Muscle layer of colon (tissue), 2 donors: ENCODE results near the gene PHKB.
"Not testable (repeated sequence)": the region's sequence is repeated elsewhere in the genome, so short reads cannot be mapped to it uniquely, and the experiment has no call there.

Experiments used
- H3K27ac ChIP-seq: one replicate; pipeline ENCODE4 v1.7.0; 2013; ENCODE audit warnings: low read depth, mild to moderate bottlenecking, low read length, moderate library complexity
- H3K27me3 ChIP-seq, 2 donors: one replicate each; pipeline ENCODE4 v1.7.0; 2013; ENCODE audit warnings: low read length in 2 of 2, mild to moderate bottlenecking in 2 of 2; ENCODE audit not compliant: insufficient read depth in 2 of 2, control insufficient read depth in 1 of 2
- H3K36me3 ChIP-seq: one replicate; pipeline ENCODE4 v1.7.0; 2013; ENCODE audit warnings: mild to moderate bottlenecking, low read length; ENCODE audit not compliant: insufficient read depth
- H3K4me1 ChIP-seq: one replicate; pipeline ENCODE4 v1.7.0; 2013; ENCODE audit warnings: mild to moderate bottlenecking, low read length; ENCODE audit not compliant: insufficient read depth
- H3K4me3 ChIP-seq, 2 donors: one replicate each; pipeline ENCODE4 v1.7.0; 2013; ENCODE audit warnings: low read length in 2 of 2, low read depth in 1 of 2, mild to moderate bottlenecking in 1 of 2, moderate library complexity in 1 of 2
- H3K9ac ChIP-seq: one replicate; pipeline ENCODE4 v1.7.0; 2013; ENCODE audit warnings: low read length
- H3K9me3 ChIP-seq: one replicate; pipeline ENCODE4 v1.7.0; 2013; ENCODE audit warnings: mild to moderate bottlenecking, low read length
- donor health status: abdominal sarcoma.
- donor health status: Adenocarcinoma of cecum.

Gene PHKB

DNA sequence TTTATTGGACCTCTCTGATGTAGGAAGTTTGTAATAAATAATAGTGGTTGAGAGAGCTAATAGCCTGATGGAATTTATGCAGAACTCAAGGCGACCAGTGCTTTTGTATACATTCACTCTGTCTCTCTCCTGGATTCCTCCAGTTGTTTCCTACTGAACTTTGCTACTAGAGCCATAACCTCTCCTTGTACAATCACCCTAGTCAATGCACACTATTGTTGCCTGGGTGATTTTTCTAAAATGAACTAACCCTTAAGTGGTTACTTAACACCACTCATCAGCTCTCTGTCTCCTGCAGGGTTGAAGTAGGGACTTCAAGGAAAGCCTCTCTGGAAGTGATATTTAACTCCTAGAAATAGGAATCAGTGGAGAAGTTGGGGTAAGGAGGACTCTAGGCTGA, 9.7 kb downstream of the PHKB start:
- Histone ChIP-seq H3K4me1 (peaks cover 2% of the 10 kb centered on the region), H3K4me3 (no peak overlapping the region), H3K9ac (no peak overlapping the region), H3K36me3 (no peaks in the 10 kb centered on the region), H3K9me3 (no peaks in the 10 kb centered on the region), H3K27ac (no peak overlapping the region), H3K27me3 (no peaks in the 10 kb centered on the region)

DNA sequence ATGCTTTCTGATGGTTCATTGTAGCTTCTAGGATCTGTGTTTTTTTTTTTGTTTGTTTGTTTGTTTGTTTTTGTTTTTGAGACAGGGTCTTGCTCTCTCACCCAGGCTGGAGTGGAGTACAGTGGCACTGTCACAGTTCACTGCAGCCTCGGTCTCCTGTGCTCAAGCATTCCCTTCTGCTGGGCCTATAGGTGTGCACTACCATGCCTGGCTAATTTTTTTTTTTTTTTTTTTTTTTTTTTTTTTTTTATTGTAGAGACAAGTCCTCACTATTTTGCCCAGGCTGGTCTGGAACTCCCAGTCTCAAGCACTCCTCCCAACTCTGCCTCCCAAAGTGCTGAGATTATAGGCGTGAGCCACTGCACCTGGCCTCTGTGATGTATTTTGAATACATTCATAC, 11.9 kb downstream of the PHKB start:
- not testable (repeated sequence) for H3K4me1 ChIP-seq, H3K4me3 ChIP-seq, H3K27ac ChIP-seq, H3K9me3 ChIP-seq, H3K36me3 ChIP-seq, H3K9ac ChIP-seq, H3K27me3 ChIP-seq

DNA sequence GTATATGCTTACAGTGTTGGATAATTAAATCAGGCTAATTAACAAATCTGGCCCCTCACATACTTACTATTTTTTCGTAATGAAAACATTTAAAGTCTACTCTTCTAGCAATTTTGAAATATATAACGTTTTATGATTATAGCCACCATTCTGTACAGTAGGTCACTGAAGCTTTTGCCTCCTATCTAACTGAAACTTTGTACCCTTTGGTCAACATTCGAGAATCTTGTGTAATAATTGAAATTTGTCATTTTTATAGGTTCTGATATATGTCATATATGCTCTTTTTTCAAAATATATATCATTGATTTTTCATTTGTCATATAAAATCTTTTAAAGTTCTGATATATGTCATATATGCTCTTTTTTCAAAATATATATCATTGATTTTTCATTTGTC, 12.7 kb downstream of the PHKB start:
- Histone ChIP-seq H3K9ac (no peak overlapping the region), H3K4me1 (no peaks in the 10 kb centered on the region), H3K27me3 (no peaks in the 10 kb centered on the region), H3K4me3 (no peak overlapping the region), H3K27ac (no peak overlapping the region), H3K36me3 (no peaks in the 10 kb centered on the region), H3K9me3 (no peaks in the 10 kb centered on the region)

DNA sequence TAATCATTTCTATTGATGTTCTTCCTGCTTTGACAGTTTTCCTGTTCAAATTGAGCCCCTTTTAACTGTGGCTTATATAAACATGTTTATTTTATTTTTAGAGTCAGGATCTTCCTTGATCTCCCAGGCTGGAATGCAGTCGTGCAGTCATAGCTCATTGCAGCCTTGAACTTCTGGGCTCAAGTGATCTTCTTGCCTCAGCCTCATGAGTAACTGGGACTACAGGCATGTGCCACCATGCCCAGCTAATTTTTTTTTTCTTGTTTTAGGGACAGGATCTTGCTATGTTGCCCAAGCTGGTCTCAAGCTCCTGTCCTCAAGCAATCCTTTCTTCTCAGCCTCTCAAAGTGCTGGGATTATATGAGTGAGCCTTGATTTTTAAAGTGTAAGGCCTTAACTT, 14.7 kb downstream of the PHKB start:
- Histone ChIP-seq H3K27ac (no peak overlapping the region), H3K27me3 (no peaks in the 10 kb centered on the region), H3K4me1 (no peaks in the 10 kb centered on the region), H3K9me3 (no peaks in the 10 kb centered on the region), H3K4me3 (no peak overlapping the region), H3K36me3 (no peaks in the 10 kb centered on the region), H3K9ac (no peak overlapping the region)

DNA sequence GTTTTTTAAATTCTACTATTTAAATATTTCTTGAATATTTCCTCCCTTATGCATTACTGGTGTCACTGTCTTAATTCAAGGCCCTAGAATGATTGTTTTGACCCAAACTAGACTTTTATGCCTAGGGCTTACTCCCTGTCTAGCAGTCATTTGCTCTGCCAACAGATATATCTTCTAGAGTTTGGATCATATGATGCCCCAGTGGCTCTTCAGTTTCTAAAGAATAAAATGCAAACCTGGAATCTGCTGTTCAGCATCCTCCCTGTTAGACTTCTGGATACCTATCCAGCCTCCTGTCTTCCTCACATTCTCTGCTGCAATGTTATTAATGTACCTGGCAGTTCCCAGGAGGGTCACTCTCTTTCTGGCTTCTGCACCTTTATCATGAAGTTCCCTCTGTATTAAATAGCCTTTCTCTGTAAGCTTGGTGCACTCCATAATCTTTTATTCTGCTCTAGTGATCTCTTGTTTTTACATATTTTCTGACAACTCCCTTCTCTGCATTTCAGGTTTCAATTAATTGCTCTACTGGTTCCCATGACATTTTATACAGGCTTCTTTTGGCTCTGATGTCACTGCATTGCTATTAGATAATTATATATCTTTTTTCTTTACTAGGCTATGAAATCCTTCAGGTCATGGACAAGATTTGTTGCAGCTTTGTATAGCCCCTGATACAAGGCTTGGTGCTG, 15.7 kb downstream of the PHKB start:
- Histone ChIP-seq H3K27ac (no peak overlapping the region), H3K4me1 (no peaks in the 10 kb centered on the region), H3K27me3 (no peaks in the 10 kb centered on the region)

DNA sequence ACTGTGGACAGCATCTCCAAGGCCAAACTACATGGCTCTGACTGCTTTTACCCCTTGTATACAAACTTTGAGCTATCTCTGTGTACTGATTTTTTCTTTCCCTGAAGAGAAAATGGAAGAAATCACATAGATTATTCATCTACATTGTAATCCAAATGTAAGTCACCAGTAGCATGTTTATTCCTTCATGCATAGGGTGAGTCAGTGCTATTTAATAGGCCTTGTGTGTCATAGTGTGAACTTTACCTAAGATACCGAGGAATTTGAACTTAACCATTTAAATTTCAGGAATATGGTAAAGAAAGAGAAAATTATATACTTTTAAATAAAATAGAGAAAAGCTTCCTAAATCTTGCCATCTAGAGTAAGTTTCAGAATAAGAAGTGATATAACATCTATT, 16.5 kb downstream of the PHKB start:
- no peaks in the 10 kb centered on the region for H3K36me3 ChIP-seq
- H3K4me1 ChIP-seq: no peaks in the 10 kb centered on the region
- no peaks in the 10 kb centered on the region for H3K27me3 ChIP-seq
- H3K9ac ChIP-seq: no peak overlapping the region
- H3K27ac ChIP-seq: no peak overlapping the region
- H3K9me3 ChIP-seq: no peaks in the 10 kb centered on the region
- H3K4me3 ChIP-seq: no peak overlapping the region

More for the DNA sequence above, 15.7 kb downstream of the PHKB start:
- Histone ChIP-seq H3K9me3 (no peaks in the 10 kb centered on the region), H3K4me3 (no peak overlapping the region), H3K36me3 (no peaks in the 10 kb centered on the region), H3K9ac (no peak overlapping the region)

DNA sequence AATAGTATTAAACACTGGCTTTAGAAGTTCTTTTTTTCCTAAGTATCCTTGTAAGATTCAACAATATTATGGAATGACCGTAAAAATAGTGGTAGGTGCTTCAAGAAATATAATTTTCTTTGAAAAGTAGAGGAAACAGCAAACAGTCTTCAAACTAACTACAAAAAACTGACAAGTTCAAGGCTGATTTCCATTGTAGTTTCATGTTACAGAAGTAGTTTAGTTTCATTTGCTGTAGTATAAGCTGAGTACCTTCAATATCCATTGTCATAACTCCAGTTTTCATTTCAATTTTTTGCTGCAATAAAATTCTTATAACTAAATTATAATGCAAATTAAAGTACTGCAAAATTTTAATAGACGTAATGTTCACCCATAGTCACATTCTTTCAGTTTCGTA, 19.3 kb downstream of the PHKB start:
- no peaks in the 10 kb centered on the region for H3K27me3 ChIP-seq
- peaks cover 7% of the 10 kb centered on the region for H3K4me1 ChIP-seq
- H3K36me3 ChIP-seq: no peaks in the 10 kb centered on the region
- H3K9me3 ChIP-seq: no peaks in the 10 kb centered on the region
- H3K27ac ChIP-seq: no peak overlapping the region
- no peak overlapping the region for H3K9ac ChIP-seq
- no peak overlapping the region for H3K4me3 ChIP-seq

DNA sequence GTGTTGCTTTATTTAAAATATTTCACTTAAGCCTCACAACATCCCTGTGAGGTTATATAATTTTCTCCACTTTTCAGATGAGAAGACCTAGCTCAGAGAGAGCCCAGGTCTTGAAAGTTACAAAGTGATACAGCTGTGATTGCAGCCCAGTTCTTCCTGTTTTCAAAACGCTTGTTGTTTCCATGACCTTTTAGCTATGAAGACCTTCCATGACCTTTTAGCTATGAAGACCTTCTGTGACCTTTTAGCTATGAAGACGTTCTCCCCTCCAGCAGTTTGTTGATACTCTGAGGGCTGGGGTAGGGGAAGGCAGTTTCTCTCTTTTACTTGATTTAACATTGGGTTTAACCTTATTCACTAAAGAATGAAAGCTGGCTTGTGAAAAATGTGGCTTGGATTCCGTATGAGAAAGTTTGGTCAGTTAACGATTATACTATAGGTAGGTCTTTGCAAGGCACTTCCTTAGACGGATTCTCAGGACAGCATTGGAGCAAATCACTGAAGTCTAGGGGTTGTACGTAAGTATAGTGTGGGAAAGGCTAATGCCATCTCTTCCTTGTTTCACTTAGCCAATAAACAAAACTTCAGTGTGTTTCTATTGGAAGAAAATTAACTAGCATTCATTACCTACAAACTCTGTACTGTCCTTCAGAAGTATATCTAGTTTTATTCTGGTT, 20.7 kb downstream of the PHKB start:
- no peak overlapping the region for H3K27ac ChIP-seq
- no peak overlapping the region for H3K9ac ChIP-seq
- no peaks in the 10 kb centered on the region for H3K36me3 ChIP-seq
- peaks cover 7% of the 10 kb centered on the region for H3K4me1 ChIP-seq
- H3K4me3 ChIP-seq: no peak overlapping the region
- no peaks in the 10 kb centered on the region for H3K27me3 ChIP-seq
- no peaks in the 10 kb centered on the region for H3K9me3 ChIP-seq

DNA sequence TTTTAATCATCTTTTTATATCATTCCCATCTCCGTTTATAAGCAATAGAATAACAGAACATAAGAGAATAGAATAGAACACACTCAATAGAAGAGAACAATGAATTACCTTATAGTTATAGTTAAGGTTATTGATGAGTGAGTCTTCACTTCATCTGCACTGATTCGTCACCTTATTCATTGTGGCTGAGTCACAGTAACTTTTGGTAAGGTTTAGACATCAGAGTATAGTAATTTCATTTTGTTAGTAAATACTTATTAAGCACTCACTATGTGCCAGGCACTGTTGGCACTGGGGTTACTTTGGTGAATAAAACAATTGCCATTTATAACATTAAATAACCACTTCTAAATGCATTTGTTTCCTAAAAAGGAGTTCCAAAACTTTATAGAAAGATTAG, 22.5 kb downstream of the PHKB start:
- Histone ChIP-seq H3K36me3 (no peaks in the 10 kb centered on the region), H3K27me3 (no peaks in the 10 kb centered on the region), H3K9ac (no peak overlapping the region), H3K9me3 (no peaks in the 10 kb centered on the region), H3K4me1 (peaks cover 7% of the 10 kb centered on the region), H3K4me3 (no peak overlapping the region), H3K27ac (no peak overlapping the region)

DNA sequence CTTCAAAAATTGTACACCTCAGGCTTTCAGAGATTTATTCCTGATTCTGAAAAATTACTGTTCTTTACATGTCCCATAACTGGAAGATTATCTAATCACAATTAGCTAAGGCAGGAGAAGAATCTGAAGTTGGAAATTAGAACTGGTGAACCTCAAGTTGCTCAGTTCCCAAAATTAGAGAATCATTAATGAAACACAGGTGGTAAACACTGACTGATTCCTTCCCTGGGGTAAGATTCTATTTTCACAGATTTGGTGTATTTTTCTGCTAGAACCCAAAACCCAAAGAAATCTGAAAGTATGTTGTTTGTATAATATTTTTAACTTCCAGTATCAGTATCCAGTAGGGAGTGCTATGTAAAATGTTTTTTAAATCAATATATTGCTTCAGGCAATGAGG, 25.7 kb downstream of the PHKB start:
- Histone ChIP-seq H3K4me3 (no peak overlapping the region), H3K27ac (no peak overlapping the region), H3K9me3 (no peaks in the 10 kb centered on the region), H3K27me3 (no peaks in the 10 kb centered on the region), H3K9ac (no peak overlapping the region), H3K4me1 (peaks cover 7% of the 10 kb centered on the region), H3K36me3 (no peaks in the 10 kb centered on the region)

DNA sequence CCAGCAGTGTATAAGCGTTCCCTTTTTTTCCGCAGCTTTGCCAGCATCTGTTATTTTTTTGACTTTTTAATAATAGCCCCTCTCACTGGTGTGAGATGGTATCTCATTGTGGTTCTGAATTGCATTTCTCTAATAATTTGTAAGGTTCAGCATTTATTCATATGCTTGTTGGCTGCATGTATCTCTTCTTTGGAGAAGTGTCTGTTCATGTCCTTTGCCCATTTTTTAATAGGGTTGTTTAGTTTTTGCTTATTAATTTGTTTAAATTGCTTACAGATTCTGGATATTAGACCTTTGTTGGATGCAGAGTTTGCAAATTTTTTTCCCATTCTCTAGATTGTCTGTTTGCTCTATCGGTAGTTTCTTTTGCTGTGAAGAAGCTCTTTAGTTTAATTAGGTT, 26.9 kb downstream of the PHKB start:
- Histone ChIP-seq H3K4me1 (peaks cover 17% of the 10 kb centered on the region), H3K36me3 (no peaks in the 10 kb centered on the region), H3K27me3 (no peaks in the 10 kb centered on the region), H3K4me3 (no peak overlapping the region), H3K27ac (no peak overlapping the region), H3K9ac (no peak overlapping the region), H3K9me3 (no peaks in the 10 kb centered on the region)

DNA sequence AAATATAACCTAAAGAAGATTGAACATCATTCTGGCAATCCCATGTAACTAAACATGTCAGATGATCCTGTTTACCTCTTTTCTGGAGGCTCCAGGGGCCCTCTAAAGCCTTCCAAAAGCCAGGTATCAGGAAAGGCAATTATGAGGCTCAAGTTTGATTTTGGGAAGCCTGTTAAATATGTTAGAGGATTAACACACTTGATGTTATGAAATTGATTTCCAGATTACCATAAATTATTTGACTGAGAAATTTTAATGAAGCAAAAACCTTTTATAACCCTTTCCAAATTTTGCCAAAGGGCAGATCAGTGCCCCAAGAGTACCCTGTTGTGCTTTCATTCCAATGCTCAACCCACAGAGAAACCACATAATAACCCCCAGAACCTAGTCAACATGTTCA, 29.3 kb downstream of the PHKB start:
- Histone ChIP-seq H3K27ac (no peak overlapping the region), H3K27me3 (no peaks in the 10 kb centered on the region), H3K4me3 (no peak overlapping the region), H3K36me3 (no peaks in the 10 kb centered on the region), H3K4me1 (peaks cover 27% of the 10 kb centered on the region), H3K9me3 (no peaks in the 10 kb centered on the region), H3K9ac (no peak overlapping the region)
